NOMO-1 treated with dmso at 0.1 percent for 144 hours (cell line): ENCODE results near the gene CDON.
"Not testable (repeated sequence)": the region's sequence is repeated elsewhere in the genome, so short reads cannot be mapped to it uniquely, and the experiment has no call there.

Experiments
- DNase-seq: peaks from one replicate; lab custom pipeline; 2025; ENCODE audit not compliant: unreplicated experiment; lab: John Stamatoyannopoulos, UW

Gene CDON

GRCh38 chr11:126046570-126047195 is 16.0 kb downstream of the CDON start:
- DNase-seq, result no peak

- DNase-seq, result no peak
These were observed 23.0 kb downstream of the CDON start for GRCh38 chr11:126039485-126040271.

GRCh38 chr11:126035718-126036117 is 26.9 kb downstream of the CDON start:
- DNase-seq, result no peak

- no peak for DNase-seq
These were observed 27.7 kb downstream of the CDON start for GRCh38 chr11:126034933-126035425.

- DNase-seq, result no peak
These were observed 28.4 kb downstream of the CDON start for GRCh38 chr11:126034039-126034932.

- DNase-seq, result no peak
These were observed 30.3 kb downstream of the CDON start for GRCh38 chr11:126032375-126032774.

GRCh38 chr11:126029805-126030204 is 32.9 kb downstream of the CDON start:
- DNase-seq, result no peak

GRCh38 chr11:126029237-126029636 is 33.4 kb downstream of the CDON start:
- no peak for DNase-seq

- DNase-seq, result not testable (repeated sequence)
These were observed 34.1 kb downstream of the CDON start for GRCh38 chr11:126028534-126028933.

GRCh38 chr11:126026579-126026978 is 36.1 kb downstream of the CDON start:
- no peak for DNase-seq

GRCh38 chr11:126025822-126026221 is 36.8 kb downstream of the CDON start:
- no peak for DNase-seq

GRCh38 chr11:126024123-126024522 is 38.5 kb downstream of the CDON start:
- no peak for DNase-seq

GRCh38 chr11:126012852-126013251 is 49.8 kb downstream of the CDON start:
- DNase-seq, result no peak

- DNase-seq, result no peak
These were observed 50.9 kb downstream of the CDON start for GRCh38 chr11:126011754-126012153.

- DNase-seq, result no peak
These were observed 51.4 kb downstream of the CDON start for GRCh38 chr11:126011265-126011664.

GRCh38 chr11:126008956-126009355 is 53.7 kb downstream of the CDON start:
- no peak for DNase-seq

GRCh38 chr11:126007238-126007637 is 55.4 kb downstream of the CDON start:
- DNase-seq, result no peak

- DNase-seq, result no peak
These were observed 56.6 kb downstream of the CDON start for GRCh38 chr11:126006068-126006467.

- no peak for DNase-seq
These were observed 60.5 kb downstream of the CDON start for GRCh38 chr11:126002181-126002580.

- no peak for DNase-seq
These were observed 63.3 kb downstream of the CDON start for GRCh38 chr11:125999234-125999880.

- DNase-seq, result no peak
These were observed 64.4 kb downstream of the CDON start for GRCh38 chr11:125998267-125998666.
